Measurements from ENCODE around the gene ABCA5. TPM values are rescaled to one million over a fixed set of nuclear protein-coding genes. Genes with fewer than 3 reads are reported as not detected.
"Not testable (repeated sequence)": the region's sequence is repeated elsewhere in the genome, so short reads cannot be mapped to it uniquely, and the experiment has no call there.

Gene ABCA5
- total RNA-seq, 1 donor = 7.3 TPM

GRCh38 chr17:69207151-69207550 is 119.8 kb downstream of the ABCA5 start:
- no peak for DNase-seq (ENCODE audit: low read depth)
- H3K4me3 ChIP-seq (ENCODE audit: low read depth, low read length) = no peak overlapping the region
- TF ChIP-seq CTCF (IDR thresholded peaks at IDR 0.05; ENCODE audit: insufficient read depth, low read length) = no peak

GRCh38 chr17:69198238-69198637 is 128.7 kb downstream of the ABCA5 start:
- no peak for DNase-seq (ENCODE audit: low read depth)
- H3K4me3 ChIP-seq (ENCODE audit: low read depth, low read length) = no peak overlapping the region
- TF ChIP-seq CTCF (IDR thresholded peaks at IDR 0.05; ENCODE audit: insufficient read depth, low read length) = no peak

- H3K4me3 ChIP-seq (ENCODE audit: low read depth, low read length); DNase-seq (ENCODE audit: low read depth): not testable (repeated sequence)
Observed at GRCh38 chr17:69196105-69196653, 130.8 kb downstream of the ABCA5 start.

Small RNAs within 50 kb of the gene (small RNA-seq; reads per million reads assigned to genes)
- gene RF00561 = not detected
- not detected for gene SNRPGP4

Other genes starting within 250 kb of the ABCA5 start
- 192 and 340 TPM in 2 replicates for gene ABCA6, start 185.2 kb downstream of the ABCA5 start, total RNA-seq (ENCODE audit: low replicate concordance)
- 2.8 and 7.5 TPM in 2 replicates for gene ABCA10, start 98.3 kb downstream of the ABCA5 start, total RNA-seq (ENCODE audit: low replicate concordance)
- gene MAP2K6, start 87.6 kb upstream of the ABCA5 start, total RNA-seq (ENCODE audit: low replicate concordance) = 2.0 and 3.4 TPM in 2 replicates

Data from fibroblast of the aortic adventitia (primary cell).